CD14-positive monocyte (primary cell): ENCODE measurements around the gene CCDC122. TPM values are rescaled to one million over a fixed set of nuclear protein-coding genes. Genes with fewer than 3 reads are reported as not detected.

Experiments
- DNase-seq, 3 donors: peaks; one replicate each; pipeline ENCODE4 v3.0.0-alpha.2; 2011 to 2022
- H2AFZ ChIP-seq: 2 replicates; pipeline ENCODE4 v1.6.0; 2012; ENCODE audit warnings: mild to moderate bottlenecking, low read depth, low read length, inconsistent platforms; ENCODE audit not compliant: insufficient read depth, poor library complexity, severe bottlenecking
- H3K27ac ChIP-seq, 2 donors: 1 replicate in 1 of 2; 2 replicates in 1 of 2; pipeline ENCODE4 v1.5.1; 2012 to 2013; ENCODE audit warnings: low read length in 2 of 2, control low read depth in 1 of 2, inconsistent platforms in 1 of 2, low read depth in 1 of 2, mild to moderate bottlenecking in 1 of 2
- H3K27me3 ChIP-seq, 2 donors: one replicate each; pipeline versions ENCODE4 v1.6.0 to v1.6.1; 2011 to 2013; ENCODE audit warnings: low read length in 2 of 2; ENCODE audit not compliant: control insufficient read depth in 2 of 2, insufficient read depth in 2 of 2
- H3K36me3 ChIP-seq, 2 donors: replicated peaks in 1 of 2; 1 replicate in 1 of 2; 2 replicates in 1 of 2; pipeline versions ENCODE4 v1.5.1 to v1.6.1; 2012 to 2013; ENCODE audit warnings: low read length in 2 of 2, control low read depth in 1 of 2, inconsistent platforms in 1 of 2, mild to moderate bottlenecking in 1 of 2; ENCODE audit not compliant: insufficient read depth in 2 of 2, control insufficient read depth in 1 of 2
- H3K4me1 ChIP-seq, 2 donors: 1 replicate in 1 of 2; 2 replicates in 1 of 2; pipeline versions ENCODE4 v1.5.1 to v1.6.1; 2012 to 2013; ENCODE audit warnings: low read length in 2 of 2, control low read depth in 1 of 2, inconsistent platforms in 1 of 2, mild to moderate bottlenecking in 1 of 2, moderate library complexity in 1 of 2; ENCODE audit not compliant: insufficient read depth in 2 of 2, control insufficient read depth in 1 of 2
- H3K4me2 ChIP-seq: replicated peaks from 2 replicates; pipeline ENCODE3; 2012; ENCODE audit warnings: low read length, moderate library complexity, mild to moderate bottlenecking; ENCODE audit not compliant: poor library complexity, severe bottlenecking; ENCODE audit errors: extremely low read depth
- H3K4me3 ChIP-seq, 3 experiments: fragments of 200-600 bp in 1 of 3; sonication (generic) in 1 of 3; replicated peaks in 1 of 3; 1 replicate in 2 of 3; 2 replicates in 1 of 3; pipeline ENCODE4 v1.5.1; 2011 to 2013; ENCODE audit warnings: low read length in 3 of 3, mild to moderate bottlenecking in 3 of 3, control low read depth in 2 of 3, low read depth in 2 of 3, inconsistent platforms in 1 of 3, moderate library complexity in 1 of 3
- H3K79me2 ChIP-seq: 2 replicates; pipeline ENCODE4 v1.6.0; 2012; ENCODE audit warnings: mild to moderate bottlenecking, control low read depth, inconsistent platforms, low read length, moderate library complexity; ENCODE audit not compliant: insufficient read depth
- H3K9ac ChIP-seq: 2 replicates; pipeline ENCODE4 v1.6.0; 2017; ENCODE audit warnings: low read length, mild to moderate bottlenecking; ENCODE audit not compliant: insufficient read depth, poor library complexity, severe bottlenecking
- H3K9me3 ChIP-seq, 2 donors: replicated peaks in 1 of 2; 1 replicate in 1 of 2; 2 replicates in 1 of 2; pipeline versions ENCODE4 v1.5.1 to v1.6.1; 2012 to 2013; ENCODE audit warnings: low read length in 2 of 2, control low read depth in 1 of 2; ENCODE audit not compliant: control insufficient read depth in 1 of 2, insufficient read depth in 1 of 2
- H4K20me1 ChIP-seq: 2 replicates; pipeline ENCODE4 v1.6.0; 2012; ENCODE audit warnings: mild to moderate bottlenecking, low read length, control low read depth, moderate library complexity; ENCODE audit not compliant: insufficient read depth
- H3K27ac Mint-ChIP-seq, 7 donors: one replicate each; pipeline ENCODE4 v1.8.0; 2020; ENCODE audit warnings: mild to moderate bottlenecking in 7 of 7, mixed read lengths in 7 of 7, moderate library complexity in 6 of 7, inconsistent platforms in 2 of 7
- H3K27me3 Mint-ChIP-seq, 3 donors: one replicate each; pipeline ENCODE4 v1.8.0; 2021 to 2022; ENCODE audit warnings: low read depth in 3 of 3, mild to moderate bottlenecking in 3 of 3, mixed read lengths in 3 of 3, moderate library complexity in 3 of 3, inconsistent platforms in 1 of 3
- H3K36me3 Mint-ChIP-seq, 2 donors: one replicate each; pipeline ENCODE4 v1.8.0; 2020; ENCODE audit warnings: mixed read lengths in 2 of 2, inconsistent platforms in 1 of 2, mild to moderate bottlenecking in 1 of 2
- H3K4me1 Mint-ChIP-seq: one replicate; pipeline ENCODE4 v1.8.0; 2020; ENCODE audit warnings: mild to moderate bottlenecking, mixed read lengths
- H3K4me3 Mint-ChIP-seq, 2 donors: one replicate each; pipeline ENCODE4 v1.8.0; 2020; ENCODE audit warnings: mild to moderate bottlenecking in 2 of 2, mixed read lengths in 2 of 2, moderate library complexity in 1 of 2
- H3K9me3 Mint-ChIP-seq, 7 donors: one replicate each; pipeline ENCODE4 v1.8.0; 2020 to 2022; ENCODE audit warnings: mixed read lengths in 7 of 7, mild to moderate bottlenecking in 6 of 7, moderate library complexity in 6 of 7, inconsistent platforms in 2 of 7
- CTCF ChIP-seq: fragments of 200-600 bp; IDR thresholded peaks from one replicate; pipeline ENCODE4 v1.8.0; 2022; ENCODE audit warnings: antibody characterized with exemption, mild to moderate bottlenecking
- WGBS: methylation state at CpG from one replicate; pipeline ENCODE4 v1.1.5; 2013; ENCODE audit warnings: missing lambda C conversion rate; ENCODE audit not compliant: insufficient coverage; 5-methylcytosine and 5-hydroxymethylcytosine counted together
- intact Hi-C, 2 donors: fragments of 100-400 bp; cut with micrococcal nuclease; formaldehyde crosslinking; loops; one replicate each; pipeline versions ENCODE4 v1.15.0 to v1.15.1; 2023
- polyA minus RNA-seq: library from RNA; depleted of rRNA, polyadenylated mRNA; stranded (reverse); fragments of >200 nt; gene quantifications from 2 replicates; pipeline ENCODE4 v1.2.3, GENCODE V29; 2012
- polyA plus RNA-seq, 3 donors: library from polyadenylated mRNA; depleted of rRNA in 1 of 3; unstranded in 2 of 3; stranded (reverse) in 1 of 3; fragments of 300-500 nt in 2 of 3; fragments of >200 nt in 1 of 3; fragmentation: Illumina TruSeq in 2 of 3; gene quantifications; 1 replicate in 2 of 3; 2 replicates in 1 of 3; pipeline ENCODE4 v1.2.3, GENCODE V29; 2012 to 2021
- total RNA-seq, 12 experiments: library from RNA in 1 of 12; stranded (reverse) in 1 of 12; fragments of 120-200 nt in 1 of 12; gene quantifications; one replicate each; pipeline ENCODE4 v1.2.4 and lab custom pipeline; 2013 to 2026; ENCODE audit warnings: mixed read lengths in 6 of 12, inconsistent platforms in 1 of 12

The CCDC122 gene
- total RNA-seq (2013) = 1.4 TPM
- polyA plus RNA-seq (1 to 10 TPM in 1 of 3 donors, under 1 TPM in 2; 0.16 to 8.0 (median 0.52) TPM), polyA minus RNA-seq (0.08 and 0.14 TPM in 2 replicates), total RNA-seq (lab: John Stamatoyannopoulos, UW) (1.0 to 5.3 (median 3.7) reads per million in 11 experiments)

- Histone ChIP-seq H3K9ac (peak within 1 kb of the TSS; percentile 99), H3K27ac (peak within 1 kb of the TSS; percentile 97 to 98), H4K20me1 (no peaks in the 10 kb centered on the region), H3K4me1 (peaks cover 24 to 27% of the 10 kb centered on the region in 2 donors), H3K9me3 (no peaks in the 10 kb centered on the region), H3K4me2 (peak within 1 kb of the TSS; percentile 68), H3K79me2 (no peaks in the 10 kb centered on the region), H3K4me3 (peak within 1 kb of the TSS; percentile 38 to 65 (median 46)), H3K36me3 (peaks cover 2 to 16% of the 10 kb centered on the region in 2 donors), H3K27me3 (peaks cover 0 to 2% of the 10 kb centered on the region in 2 donors), H2AFZ (peak within 1 kb of the TSS; percentile 55)
- Mint-ChIP-seq H3K4me1 (peaks cover 31% of the 10 kb centered on the region), H3K4me3 (peak within 1 kb of the TSS; percentile 85 to 96), H3K9me3 (peaks cover 0 to 2% (median 0%) of the 10 kb centered on the region in 7 donors), H3K27ac (peak within 1 kb of the TSS; percentile 98 to 100 (median 99)), H3K36me3 (peaks cover 17 to 21% of the 10 kb centered on the region in 2 donors), H3K27me3 (peaks cover 4 to 6% (median 5%) of the 10 kb centered on the region in 3 donors)
- intact Hi-C loops = loop anchor here (10.0 kb wide), 3 partner anchors 696 to 1154 kb away; partner anchors contain the start of gene TSC22D1 (in 1 of the 2)
- DNase-seq = peak; percentile 97 to 99 (median 98)
- under 1% methylated on average over 65 of the region's 78 CpGs for WGBS
- no peak for TF ChIP-seq CTCF
Observed at GRCh38 chr13:43878892-43879754, at the start of gene CCDC122. TSS of gene CCDC122 (minus strand) at chr13:43879740. CDS start at chr13:43869376, 10,364 bp downstream.

GRCh38 chr13:43924549-43925245 is 45.2 kb upstream of the CCDC122 start:
- peak; percentile 58 to 75 (median 75) for DNase-seq
- Histone ChIP-seq H3K9ac (no peak overlapping the region), H3K4me3 (no peak overlapping the region), H4K20me1 (no peaks in the 10 kb centered on the region), H3K4me2 (no peak overlapping the region), H3K36me3 (no peaks in the 10 kb centered on the region), H3K9me3 (peaks cover 0 to 3% of the 10 kb centered on the region in 2 donors), H3K4me1 (peaks cover 12 to 13% of the 10 kb centered on the region in 2 donors), H3K27me3 (peaks cover 91 to 98% of the 10 kb centered on the region in 2 donors), H2AFZ (no peak overlapping the region), H3K79me2 (no peaks in the 10 kb centered on the region), H3K27ac (no peak overlapping the region)
- H3K9me3 Mint-ChIP-seq = peaks cover 0 to 9% (median 2%) of the 10 kb centered on the region in 7 donors
- H3K36me3 Mint-ChIP-seq = peaks cover 0 to 3% of the 10 kb centered on the region in 2 donors
- peaks cover 14% of the 10 kb centered on the region for H3K4me1 Mint-ChIP-seq
- H3K27me3 Mint-ChIP-seq = peaks cover 89 to 92% (median 90%) of the 10 kb centered on the region in 3 donors
- WGBS = no CpG with 5 or more reads among the region's 5 CpGs
- H3K4me3 Mint-ChIP-seq = peak overlapping the region in 1 of 2 donors; percentile 73
- intact Hi-C loops = no loop called here
- no peak for TF ChIP-seq CTCF
- H3K27ac Mint-ChIP-seq = peak overlapping the region in 1 of 7 donors; percentile 57
